ENCODE data around the gene SLX4IP.
"Not testable (repeated sequence)": the region's sequence is repeated elsewhere in the genome, so short reads cannot be mapped to it uniquely, and the experiment has no call there.

SLX4IP gene

GRCh38 chr20:10434832-10435812 is at the start of gene SLX4IP:
Gene SLX4IP (plus strand): TSS chr20:10435305. CDS start chr20:10458205, 22,900 bp downstream.
- DNase-seq: peak; percentile 95

- no peak for DNase-seq
These were observed 49.1 kb upstream of the SLX4IP start for GRCh38 chr20:10385850-10386544.

GRCh38 chr20:10387686-10388085 is 47.4 kb upstream of the SLX4IP start:
- no peak for DNase-seq

- DNase-seq: no peak
These were observed 46.5 kb upstream of the SLX4IP start for GRCh38 chr20:10388597-10388996.

GRCh38 chr20:10390709-10391108 is 44.4 kb upstream of the SLX4IP start:
- no peak for DNase-seq

GRCh38 chr20:10394752-10395151 is 40.4 kb upstream of the SLX4IP start:
- not testable (repeated sequence) for DNase-seq

GRCh38 chr20:10398834-10399369 is 36.2 kb upstream of the SLX4IP start:
- DNase-seq: no peak

- DNase-seq: no peak
These were observed 32.0 kb upstream of the SLX4IP start for GRCh38 chr20:10402938-10403608.

- no peak for DNase-seq
These were observed 31.0 kb upstream of the SLX4IP start for GRCh38 chr20:10404023-10404628.

- DNase-seq: no peak
These were observed 30.1 kb upstream of the SLX4IP start for GRCh38 chr20:10404959-10405530.

- no peak for DNase-seq
These were observed 26.8 kb upstream of the SLX4IP start for GRCh38 chr20:10408108-10408813.

GRCh38 chr20:10411673-10412072 is 23.4 kb upstream of the SLX4IP start:
- no peak for DNase-seq

GRCh38 chr20:10412591-10413408 is 22.3 kb upstream of the SLX4IP start:
- no peak for DNase-seq

GRCh38 chr20:10415013-10415650 is 20.0 kb upstream of the SLX4IP start:
- no peak for DNase-seq

- not testable (repeated sequence) for DNase-seq
These were observed 17.9 kb upstream of the SLX4IP start for GRCh38 chr20:10417218-10417617.

GRCh38 chr20:10419550-10420133 is 15.5 kb upstream of the SLX4IP start:
- no peak for DNase-seq

GRCh38 chr20:10423735-10424134 is 11.4 kb upstream of the SLX4IP start:
- no peak for DNase-seq

- DNase-seq: peak; percentile 37
These were observed 7.9 kb upstream of the SLX4IP start for GRCh38 chr20:10427060-10427692.

GRCh38 chr20:10428008-10428407 is 7.1 kb upstream of the SLX4IP start:
- DNase-seq: no peak

Measured in retina (tissue), 1 donor.